HL-60 (cell line): ENCODE results near the gene PRR23B.

ENCODE experiments used
- DNase-seq, 2 experiments: peaks; one replicate each; pipeline ENCODE4 v3.0.0-alpha.2; 2010 to 2020; ENCODE audit warnings: low read depth in 1 of 2, low spot score in 1 of 2
- H3K27ac ChIP-seq: fragments of 250-450 bp; sonication (Bioruptor Pico); replicated peaks from 2 replicates; pipeline ENCODE4 v1.5.1; 2020; ENCODE audit warnings: mild to moderate bottlenecking, moderate library complexity
- H3K27me3 ChIP-seq: fragments of 250-450 bp; sonication (Bioruptor Pico); 2 replicates; pipeline ENCODE4 v1.5.1; 2021; ENCODE audit warnings: mild to moderate bottlenecking, moderate library complexity; ENCODE audit not compliant: insufficient read depth, poor library complexity, severe bottlenecking
- H3K4me3 ChIP-seq: replicated peaks from 2 replicates; pipeline ENCODE4 v1.5.1; 2011; ENCODE audit warnings: mild to moderate bottlenecking, control low read depth, low read length; ENCODE audit not compliant: insufficient read depth
- CTCF ChIP-seq: IDR thresholded peaks from one replicate; pipeline ENCODE4 v1.5.1; 2011; ENCODE audit warnings: low read length, control low read depth, inconsistent platforms; ENCODE audit not compliant: insufficient read depth
- GABPA ChIP-seq: IDR thresholded peaks from 2 replicates; pipeline ENCODE4 v1.6.1; 2012; ENCODE audit warnings: low read depth
- POLR2AphosphoS5 ChIP-seq: IDR thresholded peaks from 2 replicates; pipeline ENCODE4 v1.6.1; 2012; ENCODE audit warnings: low read depth
- SPI1 ChIP-seq: IDR thresholded peaks from 2 replicates; pipeline ENCODE4 v1.6.1; 2012; ENCODE audit warnings: low read depth, mild to moderate bottlenecking, borderline replicate concordance
- long read RNA-seq: library from polyadenylated mRNA; unstranded; transcript quantifications from one replicate; pipeline ENCODE4 v2.0.0, GENCODE V29; 2020
- TF ChIP-seq, protein P1 (sequence below): IDR thresholded peaks from 2 replicates; pipeline ENCODE4 v1.6.1; 2012; ENCODE audit warnings: low read depth; ENCODE audit not compliant: insufficient replicate concordance

The PRR23B gene
- long read RNA-seq: 0 reads

GRCh38 chr3:139020868-139021234 lies at the start of gene PRR23B:
PRR23B (minus strand) TSS chr3:139020926; CDS start chr3:139020661, 265 bp downstream.
- no peak within 1 kb of the TSS for H3K4me3 ChIP-seq
- no peaks in the 10 kb centered on the region for H3K27me3 ChIP-seq
- H3K27ac ChIP-seq: no peak within 1 kb of the TSS
- no peak for DNase-seq
- TF ChIP-seq, protein P1, sequence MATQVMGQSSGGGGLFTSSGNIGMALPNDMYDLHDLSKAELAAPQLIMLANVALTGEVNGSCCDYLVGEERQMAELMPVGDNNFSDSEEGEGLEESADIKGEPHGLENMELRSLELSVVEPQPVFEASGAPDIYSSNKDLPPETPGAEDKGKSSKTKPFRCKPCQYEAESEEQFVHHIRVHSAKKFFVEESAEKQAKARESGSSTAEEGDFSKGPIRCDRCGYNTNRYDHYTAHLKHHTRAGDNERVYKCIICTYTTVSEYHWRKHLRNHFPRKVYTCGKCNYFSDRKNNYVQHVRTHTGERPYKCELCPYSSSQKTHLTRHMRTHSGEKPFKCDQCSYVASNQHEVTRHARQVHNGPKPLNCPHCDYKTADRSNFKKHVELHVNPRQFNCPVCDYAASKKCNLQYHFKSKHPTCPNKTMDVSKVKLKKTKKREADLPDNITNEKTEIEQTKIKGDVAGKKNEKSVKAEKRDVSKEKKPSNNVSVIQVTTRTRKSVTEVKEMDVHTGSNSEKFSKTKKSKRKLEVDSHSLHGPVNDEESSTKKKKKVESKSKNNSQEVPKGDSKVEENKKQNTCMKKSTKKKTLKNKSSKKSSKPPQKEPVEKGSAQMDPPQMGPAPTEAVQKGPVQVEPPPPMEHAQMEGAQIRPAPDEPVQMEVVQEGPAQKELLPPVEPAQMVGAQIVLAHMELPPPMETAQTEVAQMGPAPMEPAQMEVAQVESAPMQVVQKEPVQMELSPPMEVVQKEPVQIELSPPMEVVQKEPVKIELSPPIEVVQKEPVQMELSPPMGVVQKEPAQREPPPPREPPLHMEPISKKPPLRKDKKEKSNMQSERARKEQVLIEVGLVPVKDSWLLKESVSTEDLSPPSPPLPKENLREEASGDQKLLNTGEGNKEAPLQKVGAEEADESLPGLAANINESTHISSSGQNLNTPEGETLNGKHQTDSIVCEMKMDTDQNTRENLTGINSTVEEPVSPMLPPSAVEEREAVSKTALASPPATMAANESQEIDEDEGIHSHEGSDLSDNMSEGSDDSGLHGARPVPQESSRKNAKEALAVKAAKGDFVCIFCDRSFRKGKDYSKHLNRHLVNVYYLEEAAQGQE: no peak
- TF ChIP-seq CTCF: no peak
- no peak for TF ChIP-seq SPI1

GRCh38 chr3:139062918-139063317 lies 42.2 kb upstream of the PRR23B start:
- no peak overlapping the region for H3K27ac ChIP-seq
- no peak overlapping the region for H3K4me3 ChIP-seq
- TF ChIP-seq SPI1 (no peak), CTCF (no peak), GABPA (no peak)
- TF ChIP-seq, protein P1: no peak
- DNase-seq: no peak
- H3K27me3 ChIP-seq: peaks cover 2% of the 10 kb centered on the region

- Histone ChIP-seq H3K27ac (no peak overlapping the region), H3K27me3 (no peaks in the 10 kb centered on the region), H3K4me3 (no peak overlapping the region)
- DNase-seq: no peak
- TF ChIP-seq GABPA (no peak), CTCF (no peak), SPI1 (no peak), POLR2AphosphoS5 (no peak)
- TF ChIP-seq, protein P1: no peak
Measured at GRCh38 chr3:139052802-139053600, 32.3 kb upstream of the PRR23B start.
